CD14-positive monocyte (primary cell): Measurements from ENCODE around the gene BDH1. TPM values are rescaled to one million over a fixed set of nuclear protein-coding genes. Genes with fewer than 3 reads are reported as not detected.

Experiments
- DNase-seq, 3 donors: peaks; one replicate each; pipeline ENCODE4 v3.0.0-alpha.2; 2011 to 2022
- H2AFZ ChIP-seq: 2 replicates; pipeline ENCODE4 v1.6.0; 2012; ENCODE audit warnings: mild to moderate bottlenecking, low read depth, low read length, inconsistent platforms; ENCODE audit not compliant: insufficient read depth, poor library complexity, severe bottlenecking
- H3K27ac ChIP-seq, 2 donors: 1 replicate in 1 of 2; 2 replicates in 1 of 2; pipeline ENCODE4 v1.5.1; 2012 to 2013; ENCODE audit warnings: low read length in 2 of 2, control low read depth in 1 of 2, inconsistent platforms in 1 of 2, low read depth in 1 of 2, mild to moderate bottlenecking in 1 of 2
- H3K27me3 ChIP-seq, 2 donors: one replicate each; pipeline versions ENCODE4 v1.6.0 to v1.6.1; 2011 to 2013; ENCODE audit warnings: low read length in 2 of 2; ENCODE audit not compliant: control insufficient read depth in 2 of 2, insufficient read depth in 2 of 2
- H3K36me3 ChIP-seq, 2 donors: replicated peaks in 1 of 2; 1 replicate in 1 of 2; 2 replicates in 1 of 2; pipeline versions ENCODE4 v1.5.1 to v1.6.1; 2012 to 2013; ENCODE audit warnings: low read length in 2 of 2, control low read depth in 1 of 2, inconsistent platforms in 1 of 2, mild to moderate bottlenecking in 1 of 2; ENCODE audit not compliant: insufficient read depth in 2 of 2, control insufficient read depth in 1 of 2
- H3K4me1 ChIP-seq, 2 donors: 1 replicate in 1 of 2; 2 replicates in 1 of 2; pipeline versions ENCODE4 v1.5.1 to v1.6.1; 2012 to 2013; ENCODE audit warnings: low read length in 2 of 2, control low read depth in 1 of 2, inconsistent platforms in 1 of 2, mild to moderate bottlenecking in 1 of 2, moderate library complexity in 1 of 2; ENCODE audit not compliant: insufficient read depth in 2 of 2, control insufficient read depth in 1 of 2
- H3K4me2 ChIP-seq: replicated peaks from 2 replicates; pipeline ENCODE3; 2012; ENCODE audit warnings: low read length, moderate library complexity, mild to moderate bottlenecking; ENCODE audit not compliant: poor library complexity, severe bottlenecking; ENCODE audit errors: extremely low read depth
- H3K4me3 ChIP-seq, 3 experiments: fragments of 200-600 bp in 1 of 3; sonication (generic) in 1 of 3; replicated peaks in 1 of 3; 1 replicate in 2 of 3; 2 replicates in 1 of 3; pipeline ENCODE4 v1.5.1; 2011 to 2013; ENCODE audit warnings: low read length in 3 of 3, mild to moderate bottlenecking in 3 of 3, control low read depth in 2 of 3, low read depth in 2 of 3, inconsistent platforms in 1 of 3, moderate library complexity in 1 of 3
- H3K79me2 ChIP-seq: 2 replicates; pipeline ENCODE4 v1.6.0; 2012; ENCODE audit warnings: mild to moderate bottlenecking, control low read depth, inconsistent platforms, low read length, moderate library complexity; ENCODE audit not compliant: insufficient read depth
- H3K9ac ChIP-seq: 2 replicates; pipeline ENCODE4 v1.6.0; 2017; ENCODE audit warnings: low read length, mild to moderate bottlenecking; ENCODE audit not compliant: insufficient read depth, poor library complexity, severe bottlenecking
- H3K9me3 ChIP-seq, 2 donors: replicated peaks in 1 of 2; 1 replicate in 1 of 2; 2 replicates in 1 of 2; pipeline versions ENCODE4 v1.5.1 to v1.6.1; 2012 to 2013; ENCODE audit warnings: low read length in 2 of 2, control low read depth in 1 of 2; ENCODE audit not compliant: control insufficient read depth in 1 of 2, insufficient read depth in 1 of 2
- H4K20me1 ChIP-seq: 2 replicates; pipeline ENCODE4 v1.6.0; 2012; ENCODE audit warnings: mild to moderate bottlenecking, low read length, control low read depth, moderate library complexity; ENCODE audit not compliant: insufficient read depth
- H3K27ac Mint-ChIP-seq, 7 donors: one replicate each; pipeline ENCODE4 v1.8.0; 2020; ENCODE audit warnings: mild to moderate bottlenecking in 7 of 7, mixed read lengths in 7 of 7, moderate library complexity in 6 of 7, inconsistent platforms in 2 of 7
- H3K27me3 Mint-ChIP-seq, 3 donors: one replicate each; pipeline ENCODE4 v1.8.0; 2021 to 2022; ENCODE audit warnings: low read depth in 3 of 3, mild to moderate bottlenecking in 3 of 3, mixed read lengths in 3 of 3, moderate library complexity in 3 of 3, inconsistent platforms in 1 of 3
- H3K36me3 Mint-ChIP-seq, 2 donors: one replicate each; pipeline ENCODE4 v1.8.0; 2020; ENCODE audit warnings: mixed read lengths in 2 of 2, inconsistent platforms in 1 of 2, mild to moderate bottlenecking in 1 of 2
- H3K4me1 Mint-ChIP-seq: one replicate; pipeline ENCODE4 v1.8.0; 2020; ENCODE audit warnings: mild to moderate bottlenecking, mixed read lengths
- H3K4me3 Mint-ChIP-seq, 2 donors: one replicate each; pipeline ENCODE4 v1.8.0; 2020; ENCODE audit warnings: mild to moderate bottlenecking in 2 of 2, mixed read lengths in 2 of 2, moderate library complexity in 1 of 2
- H3K9me3 Mint-ChIP-seq, 7 donors: one replicate each; pipeline ENCODE4 v1.8.0; 2020 to 2022; ENCODE audit warnings: mixed read lengths in 7 of 7, mild to moderate bottlenecking in 6 of 7, moderate library complexity in 6 of 7, inconsistent platforms in 2 of 7
- WGBS: methylation state at CpG from one replicate; pipeline ENCODE4 v1.1.5; 2013; ENCODE audit warnings: missing lambda C conversion rate; ENCODE audit not compliant: insufficient coverage; 5-methylcytosine and 5-hydroxymethylcytosine counted together
- intact Hi-C, 2 donors: fragments of 100-400 bp; cut with micrococcal nuclease; formaldehyde crosslinking; loops; one replicate each; pipeline versions ENCODE4 v1.15.0 to v1.15.1; 2023
- polyA plus RNA-seq, 3 donors: library from polyadenylated mRNA; depleted of rRNA in 1 of 3; unstranded in 2 of 3; stranded (reverse) in 1 of 3; fragments of 300-500 nt in 2 of 3; fragments of >200 nt in 1 of 3; fragmentation: Illumina TruSeq in 2 of 3; gene quantifications; 1 replicate in 2 of 3; 2 replicates in 1 of 3; pipeline ENCODE4 v1.2.3, GENCODE V29; 2012 to 2021
- TF ChIP-seq, protein P1 (sequence below): fragments of 200-600 bp; IDR thresholded peaks from one replicate; pipeline ENCODE4 v1.8.0; 2022; ENCODE audit warnings: antibody characterized with exemption, mild to moderate bottlenecking

BDH1 gene
- polyA plus RNA-seq, 3 donors: 2.8 to 5.3 (median 5.2) TPM

GRCh38 chr3:197482001-197482400 is 73.8 kb downstream of the BDH1 start:
- H3K27me3 Mint-ChIP-seq: peaks cover 0 to 8% (median 6%) of the 10 kb centered on the region in 3 donors
- no peaks in the 10 kb centered on the region for H3K4me1 Mint-ChIP-seq
- Histone ChIP-seq H3K4me2 (no peak overlapping the region), H3K27ac (no peak overlapping the region), H3K36me3 (no peaks in the 10 kb centered on the region), H4K20me1 (no peaks in the 10 kb centered on the region), H3K79me2 (no peaks in the 10 kb centered on the region), H3K27me3 (no peaks in the 10 kb centered on the region), H3K4me1 (no peaks in the 10 kb centered on the region), H3K9me3 (no peaks in the 10 kb centered on the region), H3K9ac (no peak overlapping the region), H2AFZ (no peak overlapping the region), H3K4me3 (no peak overlapping the region)
- TF ChIP-seq, protein P1, sequence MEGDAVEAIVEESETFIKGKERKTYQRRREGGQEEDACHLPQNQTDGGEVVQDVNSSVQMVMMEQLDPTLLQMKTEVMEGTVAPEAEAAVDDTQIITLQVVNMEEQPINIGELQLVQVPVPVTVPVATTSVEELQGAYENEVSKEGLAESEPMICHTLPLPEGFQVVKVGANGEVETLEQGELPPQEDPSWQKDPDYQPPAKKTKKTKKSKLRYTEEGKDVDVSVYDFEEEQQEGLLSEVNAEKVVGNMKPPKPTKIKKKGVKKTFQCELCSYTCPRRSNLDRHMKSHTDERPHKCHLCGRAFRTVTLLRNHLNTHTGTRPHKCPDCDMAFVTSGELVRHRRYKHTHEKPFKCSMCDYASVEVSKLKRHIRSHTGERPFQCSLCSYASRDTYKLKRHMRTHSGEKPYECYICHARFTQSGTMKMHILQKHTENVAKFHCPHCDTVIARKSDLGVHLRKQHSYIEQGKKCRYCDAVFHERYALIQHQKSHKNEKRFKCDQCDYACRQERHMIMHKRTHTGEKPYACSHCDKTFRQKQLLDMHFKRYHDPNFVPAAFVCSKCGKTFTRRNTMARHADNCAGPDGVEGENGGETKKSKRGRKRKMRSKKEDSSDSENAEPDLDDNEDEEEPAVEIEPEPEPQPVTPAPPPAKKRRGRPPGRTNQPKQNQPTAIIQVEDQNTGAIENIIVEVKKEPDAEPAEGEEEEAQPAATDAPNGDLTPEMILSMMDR: no peak
- H3K36me3 Mint-ChIP-seq: no peaks in the 10 kb centered on the region
- peaks cover 0 to 2% (median 0%) of the 10 kb centered on the region in 7 donors for H3K9me3 Mint-ChIP-seq
- intact Hi-C loops: no loop called here
- no peak for DNase-seq
- H3K4me3 Mint-ChIP-seq: no peak overlapping the region
- H3K27ac Mint-ChIP-seq: no peak overlapping the region
- no CpG with 5 or more reads among the region's 4 CpGs for whole genome bisulfite sequencing

DNA sequence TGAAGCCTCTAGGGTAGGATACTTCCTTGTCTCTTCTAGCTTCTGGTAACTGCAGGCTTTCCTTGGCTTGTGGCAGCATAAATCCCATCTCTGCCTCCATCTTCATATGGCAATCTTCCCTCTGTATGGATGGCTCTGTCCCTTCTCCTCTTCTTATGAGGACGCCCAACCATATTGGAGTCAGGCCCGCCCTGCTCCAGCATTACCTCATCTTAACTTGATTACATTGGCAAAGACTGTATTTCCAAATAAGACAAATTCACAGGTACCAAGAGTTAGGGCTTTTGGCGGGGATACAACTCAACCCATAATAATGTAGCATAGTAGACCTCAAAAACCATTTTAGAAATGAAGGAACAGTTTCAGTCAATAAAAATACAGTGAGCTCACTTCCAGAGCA is 75.4 kb downstream of the BDH1 start:
- H3K27ac ChIP-seq: no peak overlapping the region
- H3K27me3 Mint-ChIP-seq: peaks cover 0 to 9% (median 4%) of the 10 kb centered on the region in 3 donors
- H3K9me3 ChIP-seq: no peaks in the 10 kb centered on the region
- H3K9ac ChIP-seq: no peak overlapping the region
- H3K36me3 Mint-ChIP-seq: no peaks in the 10 kb centered on the region
- no peak overlapping the region for H2AFZ ChIP-seq
- no peaks in the 10 kb centered on the region for H3K79me2 ChIP-seq
- H3K4me3 Mint-ChIP-seq: peak overlapping the region in 1 of 2 donors; percentile 39
- no peaks in the 10 kb centered on the region for H3K4me1 Mint-ChIP-seq
- WGBS: no CpG with 5 or more reads among the region's 3 CpGs
- H3K4me2 ChIP-seq: no peak overlapping the region
- TF ChIP-seq, protein P1: no peak
- intact Hi-C loops: no loop called here
- no peak for DNase-seq
- no peaks in the 10 kb centered on the region for H4K20me1 ChIP-seq
- peak overlapping the region in 1 of 7 donors; percentile 75 for H3K27ac Mint-ChIP-seq
- no peaks in the 10 kb centered on the region for H3K4me1 ChIP-seq
- H3K36me3 ChIP-seq: no peaks in the 10 kb centered on the region
- H3K27me3 ChIP-seq: no peaks in the 10 kb centered on the region
- H3K9me3 Mint-ChIP-seq: peaks cover 0 to 2% (median 0%) of the 10 kb centered on the region in 7 donors
- H3K4me3 ChIP-seq: no peak overlapping the region
